Nucleus accumbens (tissue), 56 donors: ENCODE measurements around the gene RASAL1.

Source experiments
- DNase-seq, 56 donors: peaks; one replicate each; lab custom pipeline; 2025; lab: John Stamatoyannopoulos, UW

Gene RASAL1

DNA sequence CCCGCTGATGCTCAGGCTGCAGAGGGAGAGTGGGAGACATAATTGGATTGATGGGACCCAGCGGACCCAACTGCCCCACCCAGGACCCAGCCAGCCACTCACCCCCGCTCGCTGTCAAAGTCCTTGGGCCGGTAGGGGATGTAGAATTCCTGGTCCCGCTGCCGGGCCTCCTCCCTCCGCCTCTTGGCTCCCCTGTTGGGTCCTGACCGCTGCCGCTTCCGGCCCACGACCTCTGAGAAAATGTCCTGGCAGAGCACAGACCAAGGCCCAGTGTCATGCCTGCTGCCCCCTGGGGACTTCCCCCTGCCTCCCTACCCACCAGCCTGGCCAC lies 27.4 kb upstream of the RASAL1 start:
- DNase-seq = no peak

DNA sequence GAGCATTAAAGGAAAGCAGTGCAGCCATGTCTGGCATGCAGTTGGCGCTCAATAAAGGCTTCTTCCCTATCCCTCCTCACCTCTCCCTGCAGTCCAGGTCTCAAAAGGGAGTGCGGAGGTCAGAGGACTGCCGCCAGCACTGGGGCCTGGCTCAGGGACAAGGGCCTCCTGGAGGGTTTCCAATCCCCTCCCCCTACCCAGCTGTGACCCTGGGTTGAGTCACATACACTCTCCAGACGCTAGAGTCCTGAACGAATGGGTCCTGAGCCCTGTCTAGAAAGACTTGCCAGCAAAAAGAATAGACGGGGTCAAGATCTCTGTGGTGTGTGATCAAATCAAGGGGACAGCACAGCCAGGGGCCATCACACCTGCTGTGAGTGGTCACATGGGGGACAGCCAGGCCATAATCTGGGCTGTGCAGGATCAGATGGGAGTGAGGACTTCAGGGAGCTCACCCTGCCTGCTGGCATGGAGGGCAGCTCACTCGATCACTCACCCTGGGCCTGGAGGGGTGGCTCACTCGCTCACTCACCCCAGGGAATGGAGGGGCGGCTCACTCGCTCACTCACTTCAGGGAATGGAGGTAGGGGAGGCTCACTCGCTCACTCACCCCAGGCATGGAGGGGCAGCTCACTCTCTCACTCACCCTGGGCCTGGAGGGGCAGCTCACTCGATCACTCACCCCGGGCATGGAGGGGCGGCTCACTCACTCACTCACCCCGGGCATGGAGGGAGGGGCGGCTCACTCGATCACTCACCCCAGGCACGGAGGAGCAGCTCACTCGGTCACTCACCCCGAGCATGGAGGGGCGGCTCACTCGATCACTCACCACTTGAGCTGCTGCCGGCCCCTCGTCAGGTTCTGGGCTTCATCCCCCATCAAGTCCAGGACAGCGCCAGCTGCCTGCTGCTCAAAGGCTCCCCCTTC lies 26.8 kb upstream of the RASAL1 start:
- peak in 12 of 56 donors; percentile 4 to 41 (median 20) for DNase-seq

DNA sequence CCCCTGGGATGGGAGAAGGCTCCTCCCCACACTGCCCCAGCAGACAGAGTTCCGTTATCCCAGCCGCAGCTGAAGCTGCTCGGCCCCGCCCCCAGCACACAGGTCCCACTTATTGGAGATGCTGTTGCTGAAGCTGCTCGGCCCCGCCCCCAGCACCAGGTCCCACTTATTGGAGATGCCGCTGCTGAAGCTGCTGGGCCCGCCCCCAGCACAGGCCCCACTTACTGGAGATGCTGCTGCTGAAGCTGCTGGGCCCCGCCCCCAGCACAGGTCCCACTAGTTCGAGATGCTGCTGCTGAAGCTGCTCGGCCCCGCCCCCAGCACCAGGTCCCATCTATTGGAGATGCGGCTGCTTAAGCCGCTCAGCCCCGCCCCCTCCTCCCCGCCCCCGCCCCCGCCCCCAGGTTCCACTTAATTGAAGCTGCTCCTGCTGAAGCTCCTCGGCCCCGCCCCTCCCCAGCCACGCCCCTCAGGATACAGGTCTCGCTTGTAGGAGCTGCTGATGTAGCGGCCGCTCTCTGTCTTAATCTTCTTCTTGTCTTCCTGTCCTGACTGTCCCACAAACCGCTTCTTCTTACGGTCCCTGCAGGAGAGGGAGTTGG lies 26.0 kb upstream of the RASAL1 start:
- DNase-seq = peak in 48 of 56 donors; percentile 4 to 97 (median 78)

DNA sequence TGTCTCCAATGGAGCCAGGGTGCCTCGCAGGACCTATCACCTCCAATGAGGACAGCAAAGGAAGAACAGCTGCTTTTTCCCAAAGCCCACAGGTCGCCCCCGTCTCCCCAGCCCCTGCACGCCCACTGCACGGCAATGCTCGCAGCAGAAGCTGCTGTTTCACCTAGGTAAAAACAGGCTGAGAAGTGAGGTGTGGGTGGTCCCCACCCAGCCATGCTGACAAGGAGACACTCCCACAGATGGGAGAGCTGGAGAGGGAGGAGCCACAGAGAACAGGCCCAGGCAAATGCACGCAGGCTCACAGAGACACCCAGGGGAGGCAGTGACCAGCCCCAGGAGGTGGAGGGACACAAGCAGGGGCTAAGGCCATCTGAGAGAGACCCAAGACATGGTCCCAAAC lies 24.4 kb upstream of the RASAL1 start:
- peak in 40 of 56 donors; percentile 6 to 89 (median 54) for DNase-seq

DNA sequence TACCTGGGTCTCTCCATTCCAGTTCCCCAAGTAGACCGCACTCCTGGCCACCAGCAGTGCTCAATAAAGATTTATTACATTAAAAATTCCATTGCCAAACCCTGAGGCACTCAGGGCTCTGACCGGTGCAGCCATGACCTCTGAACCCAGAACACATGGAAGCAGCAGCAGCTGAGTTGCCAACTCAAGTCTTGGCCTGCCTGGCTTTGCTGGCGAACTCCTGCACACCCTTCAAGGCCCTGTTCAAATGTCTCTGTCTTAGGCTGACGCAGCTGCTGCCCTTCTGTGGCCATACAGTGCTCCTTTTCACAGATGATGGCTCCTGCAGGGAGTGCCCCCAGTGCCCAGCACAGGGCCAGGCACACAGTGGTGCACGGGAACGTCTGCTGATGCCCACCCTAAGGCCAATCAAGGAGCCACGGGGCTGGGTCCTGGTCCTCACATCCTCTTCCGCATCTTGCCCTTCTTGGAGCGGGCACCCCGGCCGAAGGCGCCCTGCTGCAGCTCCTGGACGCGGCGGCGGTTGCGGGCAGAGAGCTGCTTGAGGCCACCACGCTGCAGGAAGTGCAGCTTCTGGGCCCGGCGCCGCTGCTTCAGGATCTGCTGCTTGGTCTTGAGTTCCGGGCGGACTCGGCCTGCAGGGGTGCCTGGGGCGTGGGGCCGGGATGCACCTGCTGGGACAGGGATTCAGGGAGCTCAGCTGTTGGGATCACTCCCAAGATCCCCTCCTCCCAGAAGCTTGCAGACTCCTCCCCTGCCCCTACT lies 23.1 kb upstream of the RASAL1 start:
- DNase-seq = no peak

DNA sequence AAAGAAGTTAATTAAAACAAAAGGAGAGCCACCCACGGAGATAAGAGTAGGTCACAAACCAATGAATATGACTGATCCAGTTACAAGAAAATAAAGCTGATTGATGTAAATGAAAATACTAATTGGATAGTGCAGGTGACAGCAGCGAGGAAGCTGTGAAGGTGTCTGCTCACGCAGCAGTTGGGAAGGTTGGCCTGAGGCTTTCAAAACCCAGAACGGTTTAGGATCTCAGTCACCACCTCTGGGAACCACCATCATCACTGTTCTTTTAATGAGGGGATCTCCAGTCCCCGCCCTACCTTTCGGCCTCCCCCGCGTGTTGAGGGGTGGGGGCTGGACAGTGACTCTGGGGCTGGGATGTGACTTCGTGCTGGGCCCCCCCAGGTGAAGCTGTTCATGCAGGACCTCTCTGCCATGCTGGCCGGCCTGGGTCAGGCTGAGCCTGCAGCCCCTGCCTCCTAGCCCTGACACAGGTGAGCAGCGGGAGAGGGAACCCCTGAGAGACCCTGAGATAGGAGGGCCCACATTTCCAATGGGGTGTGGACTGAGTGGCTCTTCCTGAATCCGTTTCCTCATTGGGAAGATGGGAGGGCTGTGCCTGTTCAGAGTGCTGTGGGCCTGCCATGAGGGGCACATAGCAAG lies 21.8 kb upstream of the RASAL1 start:
- DNase-seq = no peak

DNA sequence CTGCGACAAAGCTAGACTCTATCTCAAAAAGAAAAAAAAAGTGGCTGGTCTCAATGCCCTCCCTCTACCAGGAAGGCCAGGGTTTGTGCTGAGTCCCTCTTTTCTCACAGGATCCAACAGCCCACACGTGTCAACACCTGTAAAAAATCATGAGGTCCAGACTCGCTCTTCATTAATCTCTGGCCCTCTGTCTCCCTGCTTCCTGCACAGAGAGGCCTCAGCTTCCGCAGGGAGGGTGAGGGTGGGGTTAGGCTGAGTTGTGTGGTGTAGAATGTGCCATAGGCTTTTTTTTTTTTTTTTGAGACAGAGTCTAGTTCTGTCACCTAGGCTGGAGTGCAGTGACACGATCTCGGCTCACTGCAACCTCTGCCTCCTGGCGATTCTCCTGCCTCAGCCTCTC lies 20.1 kb upstream of the RASAL1 start:
- no peak for DNase-seq

DNA sequence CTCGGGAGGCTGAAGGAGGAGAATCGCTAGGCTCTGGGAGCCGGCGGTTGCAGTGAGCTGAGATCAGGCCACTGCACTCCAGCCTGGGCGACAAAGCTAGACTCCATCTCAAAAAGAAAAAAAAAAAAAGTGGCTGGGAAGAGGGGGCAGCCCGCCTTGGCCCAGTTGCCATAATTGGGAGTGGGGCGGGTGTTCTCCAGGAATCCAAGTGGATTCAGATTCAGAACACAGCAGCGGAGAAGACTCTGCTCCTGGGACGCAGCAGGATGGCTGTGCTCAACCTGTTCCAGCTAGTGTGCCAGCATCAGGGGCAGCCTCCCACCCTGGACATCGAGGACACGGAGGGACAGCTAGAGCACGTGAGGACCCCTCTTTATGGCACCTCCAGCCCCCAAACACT lies 19.5 kb upstream of the RASAL1 start:
- peak in 1 of 56 donors; percentile 12 for DNase-seq

DNA sequence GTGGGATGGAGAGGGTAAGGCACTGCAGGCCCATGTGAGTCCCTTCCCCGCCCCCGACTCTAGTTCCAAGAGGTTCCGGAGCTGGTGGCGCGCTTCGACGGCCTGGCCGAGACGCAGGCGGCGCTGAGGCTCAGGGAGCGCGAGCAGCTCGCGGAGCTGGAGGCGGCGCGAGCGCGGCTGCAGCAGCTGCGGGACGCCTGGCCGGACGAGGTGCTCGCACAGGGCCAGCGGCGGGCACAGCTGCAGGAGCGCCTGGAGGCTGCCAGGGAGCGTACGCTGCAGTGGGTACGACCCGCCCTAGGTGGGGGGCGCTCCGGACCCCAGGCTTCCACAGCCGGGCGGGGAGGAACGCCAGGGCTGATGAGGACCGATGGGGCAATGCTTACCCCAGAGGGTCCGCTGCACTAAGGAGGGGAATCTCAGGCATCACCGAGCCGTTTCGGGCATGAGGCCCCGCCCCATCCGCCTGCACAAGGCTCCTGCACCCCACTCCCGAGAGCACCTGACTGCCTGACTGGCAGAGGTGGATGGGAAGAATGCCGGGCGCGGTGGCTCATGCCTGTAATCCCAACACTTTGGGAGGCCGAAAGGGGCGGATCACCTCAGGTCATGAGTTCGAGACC lies 18.9 kb upstream of the RASAL1 start:
- DNase-seq = peak in 32 of 56 donors; percentile 8 to 76 (median 44)

DNA sequence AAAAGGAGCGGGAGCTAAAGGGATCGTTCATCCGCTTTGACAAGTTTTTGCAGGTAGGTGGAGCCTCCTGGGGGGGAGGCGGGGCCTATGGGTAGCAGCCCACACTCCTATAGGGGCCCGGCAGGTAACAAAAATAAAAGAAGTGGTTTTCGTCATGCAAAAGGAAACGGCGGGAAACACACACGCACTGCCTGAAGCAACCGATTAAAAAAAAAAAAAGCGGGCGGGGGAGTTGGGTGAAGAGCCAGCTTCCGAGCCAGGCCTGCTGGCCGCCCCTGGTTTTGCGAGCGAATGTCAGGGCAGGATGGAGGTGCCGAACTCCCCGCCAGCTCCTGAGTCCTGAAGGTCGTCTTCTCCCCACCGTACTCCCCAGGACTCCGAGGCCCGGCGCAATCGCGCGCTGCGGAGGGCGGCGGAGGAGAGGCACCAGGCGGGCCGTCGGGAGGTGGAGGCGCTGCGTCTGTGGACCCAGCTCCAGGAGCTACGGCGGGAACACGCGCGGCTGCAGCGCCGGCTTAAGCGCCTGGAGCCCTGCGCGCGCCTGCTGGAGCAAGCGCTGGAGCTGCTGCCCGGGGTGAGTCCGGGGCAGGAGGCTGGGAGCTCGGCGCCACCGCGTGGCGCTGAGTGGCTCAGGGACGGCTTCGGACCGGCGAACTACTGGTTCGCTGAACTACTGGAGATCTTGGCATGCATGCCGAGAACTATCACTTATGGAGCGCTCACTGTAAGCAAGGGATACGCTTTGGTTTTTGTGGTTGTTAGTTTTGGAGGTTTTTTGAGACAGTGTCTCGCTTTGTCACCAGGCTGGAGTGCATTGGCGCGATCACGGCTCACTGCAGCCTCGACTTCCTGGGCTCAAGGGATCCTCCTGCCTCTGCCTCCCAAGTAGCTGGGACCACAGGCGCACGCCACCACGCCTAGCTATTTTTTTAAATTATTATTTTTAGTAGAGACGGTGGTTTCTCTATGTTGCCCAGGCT lies 17.6 kb upstream of the RASAL1 start:
- DNase-seq = peak in 49 of 56 donors; percentile 20 to 82 (median 56)

DNA sequence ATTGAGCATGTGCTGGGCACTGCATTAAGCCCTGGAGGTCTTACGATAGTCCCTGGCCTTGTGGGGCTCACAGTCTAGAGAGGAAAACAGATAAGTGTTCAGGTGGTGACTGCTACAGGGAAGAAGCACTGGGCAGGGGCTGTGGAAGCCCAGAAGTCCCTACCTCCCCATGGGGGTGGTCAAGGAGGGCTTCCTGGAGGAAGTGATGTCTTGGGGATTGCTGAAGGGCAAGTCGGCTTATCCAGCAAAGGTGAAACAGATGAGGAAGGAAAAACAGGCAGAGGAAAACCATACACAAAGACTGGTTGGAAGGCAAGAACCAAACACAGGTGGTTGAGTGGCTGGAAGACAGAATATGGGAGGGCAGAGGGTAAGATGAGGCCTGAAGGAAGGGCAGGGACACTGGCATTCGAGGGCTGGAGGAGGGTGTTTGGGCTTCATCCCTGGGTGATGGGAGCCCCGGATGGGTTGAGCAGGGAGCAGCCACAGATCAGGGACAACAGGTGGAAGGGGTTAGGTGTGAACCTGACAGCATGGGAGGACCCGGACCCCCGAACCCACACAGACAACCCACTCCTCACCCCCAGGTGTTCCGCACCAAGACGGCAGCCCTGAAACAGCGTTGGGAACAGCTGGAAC lies 16.8 kb upstream of the RASAL1 start:
- no peak for DNase-seq

DNA sequence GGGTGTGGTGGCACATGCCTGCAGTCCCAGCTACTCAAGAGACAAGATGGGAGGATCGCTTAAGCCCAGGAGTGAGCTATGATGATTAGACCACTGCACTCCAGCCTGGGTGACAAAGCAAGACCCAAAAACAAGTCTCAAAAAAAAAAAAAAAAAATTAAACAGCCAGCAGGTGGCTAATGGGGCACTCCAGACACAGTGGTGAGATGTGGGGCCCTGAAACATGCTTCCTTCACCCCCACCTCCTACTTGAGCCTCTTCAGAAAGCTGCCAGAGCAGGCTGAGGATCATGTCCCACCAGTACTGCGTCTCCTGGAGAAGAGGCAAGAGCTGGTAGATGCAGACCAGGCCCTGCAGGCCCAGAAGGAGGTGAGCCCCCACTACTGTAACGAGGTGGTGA lies 16.1 kb upstream of the RASAL1 start:
- DNase-seq = no peak

DNA sequence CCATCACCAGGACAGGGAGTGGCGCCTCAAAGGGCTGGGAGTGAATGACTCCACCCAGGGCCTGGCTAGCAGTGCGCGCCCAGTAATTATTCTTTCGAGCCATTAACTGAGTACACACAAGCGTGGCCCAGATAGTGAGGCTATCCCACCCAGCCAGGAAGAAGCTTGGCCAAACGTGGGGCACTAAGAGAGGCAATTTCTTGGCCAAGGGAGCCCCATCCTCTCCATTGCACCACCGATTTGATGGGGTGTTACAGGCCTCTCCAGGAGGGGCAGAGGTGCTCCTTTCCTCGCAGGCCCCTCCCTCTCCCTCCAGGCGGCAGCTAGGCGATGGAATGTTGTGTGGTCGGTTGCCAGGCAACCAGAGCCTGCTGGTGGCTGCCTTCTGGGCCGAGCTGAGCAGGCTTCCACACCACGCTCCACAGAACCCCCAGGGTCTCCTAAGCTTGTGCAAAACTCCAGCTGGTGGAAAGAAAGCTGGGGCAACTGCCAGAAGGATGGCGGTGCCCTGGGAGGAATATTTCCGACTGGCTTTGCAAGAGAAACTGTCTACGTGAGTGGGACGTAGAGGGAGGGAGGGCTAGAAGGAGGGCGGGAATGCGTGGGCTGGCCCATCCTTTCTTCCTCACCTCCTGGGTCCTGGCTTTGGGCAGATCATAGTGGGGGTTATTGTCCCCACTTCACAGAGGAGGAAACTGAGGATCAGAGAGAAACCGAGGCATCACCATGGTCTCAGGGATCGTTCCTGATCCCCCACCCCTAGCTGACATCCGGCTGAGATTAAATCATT lies 14.0 kb upstream of the RASAL1 start, which contains the start of gene CFAP73:
Gene CFAP73, plus strand, starts transcription at position 364 of the 790 bp plus-strand sequence. Its CDS starts 134 bp downstream, at position 498.
- DNase-seq = peak in 51 of 56 donors; percentile 13 to 85 (median 56)

DNA sequence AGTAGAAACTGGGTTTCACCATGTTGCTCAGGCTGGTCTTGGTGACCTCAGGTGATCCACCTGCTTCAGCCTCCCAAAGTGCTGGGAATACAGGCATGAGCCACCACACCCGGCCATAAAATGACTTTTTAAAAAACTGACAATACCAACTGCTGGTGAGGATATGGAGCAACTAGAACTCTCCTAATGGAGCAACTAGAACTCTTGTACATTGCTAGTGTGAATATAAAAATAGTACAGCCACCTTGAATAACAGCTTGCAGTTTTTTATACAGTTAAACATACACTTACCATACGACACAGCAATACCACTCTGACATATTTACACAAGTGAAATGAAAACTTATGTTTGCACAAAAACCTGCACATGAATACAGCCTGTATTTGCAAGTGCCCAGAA lies 11.4 kb upstream of the RASAL1 start:
- DNase-seq = no peak

DNA sequence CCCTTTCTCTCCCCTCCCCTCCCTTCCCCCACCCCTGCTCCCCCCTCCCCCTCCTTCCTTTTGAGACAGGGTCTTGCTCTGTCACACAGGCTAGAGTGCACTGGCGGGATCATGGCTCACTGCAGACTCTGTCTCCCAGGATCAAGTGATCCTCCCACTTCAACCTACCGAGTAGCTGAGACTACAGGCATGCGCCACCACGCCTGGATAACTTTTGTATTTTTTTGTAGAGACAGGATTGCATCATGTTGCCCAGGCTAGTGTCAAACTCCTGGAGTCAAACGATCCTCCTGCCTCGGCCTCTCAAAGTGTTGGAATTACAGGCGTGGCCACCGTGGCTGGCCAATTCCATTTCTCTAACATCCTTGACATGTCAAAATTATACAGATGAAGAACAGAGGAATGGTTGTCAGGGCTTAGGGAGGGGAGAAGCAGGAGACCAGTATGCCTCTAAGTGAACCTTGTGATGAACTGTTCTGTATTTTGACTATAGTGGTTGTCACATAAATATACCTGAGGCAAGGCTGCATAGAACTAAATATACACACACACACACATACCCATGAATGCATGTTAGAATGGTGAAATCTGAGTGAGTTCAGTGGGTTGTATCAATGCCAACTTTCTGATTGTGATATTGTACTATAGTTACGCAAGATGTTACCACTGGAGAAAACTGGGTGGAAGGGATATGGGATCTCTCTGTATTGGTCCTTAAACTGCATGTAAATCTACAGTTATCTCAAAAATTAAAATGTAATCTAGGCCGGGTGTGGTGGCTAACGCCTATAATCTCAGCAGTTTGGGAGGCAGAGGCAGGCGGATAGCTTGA lies 10.4 kb upstream of the RASAL1 start:
- no peak for DNase-seq

DNA sequence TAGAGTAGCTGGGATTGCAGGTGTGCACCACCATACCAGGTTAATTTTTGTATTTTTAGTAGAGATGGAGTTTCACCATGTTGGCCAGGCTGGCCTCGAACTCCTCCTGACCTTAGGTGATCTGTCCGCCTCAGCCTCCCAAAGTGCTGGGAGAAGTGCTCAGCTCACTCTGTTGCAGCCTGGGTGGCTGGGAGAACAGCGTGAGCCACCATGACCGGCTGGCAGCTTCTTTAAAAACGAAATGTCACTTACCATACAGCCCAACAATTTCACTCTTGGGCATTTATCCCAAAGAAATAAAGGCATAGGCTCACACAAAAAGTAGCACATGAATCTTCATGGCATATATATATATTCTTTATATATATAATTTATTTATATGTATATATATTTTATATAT lies 9.2 kb upstream of the RASAL1 start:
- no peak for DNase-seq

DNA sequence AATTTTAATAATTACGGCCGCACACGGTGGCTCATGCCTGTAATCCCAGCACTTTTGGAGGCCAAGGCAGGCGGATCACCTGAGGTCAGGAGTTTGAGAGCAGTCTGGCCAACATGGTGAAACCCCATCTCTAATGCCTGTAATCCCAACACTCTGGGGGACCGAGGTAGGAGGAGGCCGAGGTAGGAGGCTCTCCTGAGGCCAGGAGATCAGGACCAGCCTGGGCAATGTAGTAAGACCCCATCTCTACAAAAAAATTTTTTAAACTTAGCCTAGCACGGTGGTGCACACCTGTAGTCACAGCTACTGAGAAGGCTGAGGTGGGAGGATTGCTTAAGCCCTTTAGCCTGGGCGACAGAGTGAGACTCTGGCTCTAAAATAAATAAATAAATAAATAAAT lies 8.4 kb upstream of the RASAL1 start:
- no peak for DNase-seq
